HCT116 (cell line): Measurements from ENCODE around the gene KBTBD13. TPM values are rescaled to one million over a fixed set of nuclear protein-coding genes. Genes with fewer than 3 reads are reported as not detected.

ENCODE experiments used
- ATAC-seq: fragments of 200-7000 bp; cut with Tn5 transposase; 2 replicates; pipeline ENCODE4 v1.9.1; 2020; ENCODE audit warnings: mild to moderate bottlenecking, moderate library complexity
- BruUV-seq: library from RNA; stranded (reverse); fragments of 400-500 nt; replicated peaks from 2 replicates; lab custom pipeline; 2021; lab: Mats Ljungman, UMichigan
- CTCF ChIA-PET: fragments of 300-600 bp; sonication (Branson Sonifier 250); formaldehyde crosslinking; loops from one replicate; lab custom pipeline; 2021; ENCODE audit warnings: antibody characterized with exemption; lab: Charles Lee
- POLR2A ChIA-PET: fragments of 300-600, 350-600 bp; sonication (Branson Sonifier 250); formaldehyde crosslinking; loops from one replicate; lab custom pipeline; 2021; ENCODE audit warnings: antibody characterized with exemption; lab: Charles Lee
- RAD21 ChIA-PET, 2 experiments: fragments of 300-600 bp; sonication (Branson Sonifier 250); formaldehyde crosslinking; loops; one replicate each; lab custom pipeline; 2023; ENCODE audit warnings: low total read pairs in 2 of 2; ENCODE audit not compliant: uncharacterized antibody in 2 of 2, unreplicated experiment in 2 of 2, low non-redundant PET in 1 of 2; lab: Charles Lee
- DNase-seq: peaks from one replicate; pipeline ENCODE4 v3.0.0-alpha.2; 2010; ENCODE audit warnings: low read depth, low spot score
- H2AFZ ChIP-seq: fragments of 200-600 bp; shearing (Covaris generic), sonication (generic); 2 replicates; pipeline ENCODE4 v1.6.1; 2017; ENCODE audit warnings: low read depth, mixed run types, mixed read lengths, antibody characterized with exemption, low read length; ENCODE audit not compliant: poor library complexity, severe bottlenecking
- H3K27ac ChIP-seq: 2 replicates; pipeline ENCODE4 v1.5.1; 2012; ENCODE audit warnings: low read depth, low read length
- H3K27me3 ChIP-seq: fragments of 200-600 bp; sonication (generic); 2 replicates; pipeline ENCODE4 v1.6.1; 2016; ENCODE audit warnings: mixed run types, low read length, mixed read lengths; ENCODE audit not compliant: insufficient read depth
- H3K36me3 ChIP-seq, 2 experiments: fragments of 200-500 bp in 1 of 2; fragments of 200-600 bp in 1 of 2; sonication (Bioruptor generic) in 1 of 2; sonication (generic) in 1 of 2; 2 replicates each; pipeline versions ENCODE4 v1.5.1 to v1.6.1; 2014 to 2016; ENCODE audit warnings: low read length in 2 of 2, inconsistent platforms in 1 of 2, mixed read lengths in 1 of 2, mixed run types in 1 of 2; ENCODE audit not compliant: insufficient read depth in 2 of 2, control insufficient read depth in 1 of 2
- H3K4me1 ChIP-seq, 2 experiments: fragments of 200-600 bp in 1 of 2; sonication (generic) in 1 of 2; 2 replicates each; pipeline versions ENCODE4 v1.5.1 to v1.6.1; 2012 to 2017; ENCODE audit warnings: low read length in 2 of 2, inconsistent platforms in 1 of 2, mild to moderate bottlenecking in 1 of 2, mixed read lengths in 1 of 2, mixed run types in 1 of 2, moderate library complexity in 1 of 2; ENCODE audit not compliant: insufficient read depth in 2 of 2, control insufficient read depth in 1 of 2
- H3K4me2 ChIP-seq: fragments of 200-600 bp; sonication (generic); 2 replicates; pipeline ENCODE4 v1.6.1; 2017; ENCODE audit warnings: mixed run types, low read length, mixed read lengths
- H3K4me3 ChIP-seq, 2 experiments: fragments of 200-600 bp in 1 of 2; sonication (generic) in 1 of 2; replicated peaks in 1 of 2; 2 replicates each; pipeline ENCODE4 v1.5.1; 2011 to 2016; ENCODE audit warnings: low read length in 2 of 2, control low read depth in 1 of 2, low read depth in 1 of 2, mild to moderate bottlenecking in 1 of 2, mixed read lengths in 1 of 2, mixed run types in 1 of 2
- H3K79me2 ChIP-seq: fragments of 200-600 bp; sonication (generic); 2 replicates; pipeline ENCODE4 v1.6.1; 2017; ENCODE audit warnings: mild to moderate bottlenecking, mixed run types, low read length, moderate library complexity, mixed read lengths; ENCODE audit not compliant: insufficient read depth
- H3K9ac ChIP-seq: fragments of 200-600 bp; sonication (generic); 2 replicates; pipeline ENCODE4 v1.6.1; 2016; ENCODE audit warnings: low read length, mixed read lengths
- H3K9me2 ChIP-seq: fragments of 200-600 bp; sonication (generic), shearing (Covaris generic); 2 replicates; pipeline ENCODE4 v1.6.1; 2017; ENCODE audit warnings: mixed run types, mild to moderate bottlenecking, moderate library complexity; ENCODE audit not compliant: insufficient read depth
- H3K9me3 ChIP-seq, 2 experiments: fragments of 200-500 bp in 1 of 2; fragments of 200-600 bp in 1 of 2; sonication (Bioruptor generic) in 1 of 2; sonication (generic) in 1 of 2; 2 replicates each; pipeline ENCODE4 v1.6.1; 2014 to 2017; ENCODE audit warnings: low read length in 2 of 2, mixed read lengths in 2 of 2, inconsistent platforms in 1 of 2, low read depth in 1 of 2, mild to moderate bottlenecking in 1 of 2, mixed run types in 1 of 2, moderate library complexity in 1 of 2; ENCODE audit not compliant: control insufficient read depth in 1 of 2, insufficient read depth in 1 of 2
- H4K20me1 ChIP-seq: fragments of 200-600 bp; sonication (generic), shearing (Covaris generic); 2 replicates; pipeline ENCODE4 v1.6.1; 2017; ENCODE audit warnings: mixed run types, mild to moderate bottlenecking, moderate library complexity; ENCODE audit not compliant: insufficient read depth
- ATF3 ChIP-seq: IDR thresholded peaks from 2 replicates; pipeline ENCODE4 v1.6.1; 2012
- CEBPB ChIP-seq: IDR thresholded peaks from 2 replicates; pipeline ENCODE4 v1.6.1; 2012; ENCODE audit warnings: low read depth
- CTCF ChIP-seq, 3 experiments: fragments of 200-600 bp in 1 of 3; sonication (generic) in 1 of 3; IDR thresholded peaks in 2 of 3; conservative IDR thresholded peaks in 1 of 3; 2 replicates each; pipeline ENCODE4 v1.5.1; 2012 to 2017; ENCODE audit warnings: low read depth in 2 of 3, low read length in 2 of 3, antibody characterized with exemption in 1 of 3, borderline replicate concordance in 1 of 3, control low read depth in 1 of 3, mild to moderate bottlenecking in 1 of 3, mixed read lengths in 1 of 3, mixed run types in 1 of 3, moderate library complexity in 1 of 3; ENCODE audit not compliant: insufficient read depth in 1 of 3
- ELF1 ChIP-seq: IDR thresholded peaks from 2 replicates; pipeline ENCODE4 v1.6.1; 2012; ENCODE audit warnings: low read depth, borderline replicate concordance
- EZH2phosphoT487 ChIP-seq: fragments of 200-600 bp; IDR thresholded peaks from 2 replicates; pipeline ENCODE4 v1.6.1; 2018; ENCODE audit warnings: antibody characterized with exemption, borderline replicate concordance
- POLR2A ChIP-seq: IDR thresholded peaks from 2 replicates; pipeline ENCODE4 v1.7.0; 2011; ENCODE audit warnings: borderline replicate concordance; ENCODE audit not compliant: insufficient read depth, insufficient read length; ENCODE audit errors: extremely low read depth
- SIN3A ChIP-seq: IDR thresholded peaks from 2 replicates; pipeline ENCODE4 v1.6.1; 2012; ENCODE audit warnings: low read depth
- SP1 ChIP-seq: IDR thresholded peaks from 2 replicates; pipeline ENCODE4 v1.6.1; 2012; ENCODE audit warnings: low read depth
- TCF7L2 ChIP-seq: IDR thresholded peaks from 2 replicates; pipeline ENCODE4 v1.7.0; 2011; ENCODE audit warnings: borderline replicate concordance, inconsistent platforms; ENCODE audit not compliant: insufficient read depth, insufficient read length; ENCODE audit errors: extremely low read depth
- YY1 ChIP-seq: IDR thresholded peaks from 2 replicates; pipeline ENCODE4 v1.6.1; 2011; ENCODE audit warnings: low read length, low read depth, moderate library complexity, mild to moderate bottlenecking; ENCODE audit not compliant: insufficient replicate concordance; ENCODE audit errors: extremely low read depth
- ZBTB33 ChIP-seq: IDR thresholded peaks from 2 replicates; pipeline ENCODE4 v1.6.1; 2011; ENCODE audit warnings: mild to moderate bottlenecking, low read length, moderate library complexity; ENCODE audit not compliant: insufficient replicate concordance; ENCODE audit errors: extremely low read depth
- ZNF274 ChIP-seq: fragments of 200-500 bp; sonication (Bioruptor generic); IDR thresholded peaks from 2 replicates; pipeline ENCODE4 v1.6.1; 2014; ENCODE audit warnings: mild to moderate bottlenecking, low read depth, low read length, inconsistent platforms
- intact Hi-C: fragments of 100-400 bp; cut with micrococcal nuclease; formaldehyde crosslinking; loops from 2 replicates; pipeline ENCODE4 v1.10.0; 2022
- total RNA-seq: library from RNA; stranded (reverse); gene quantifications from one replicate; pipeline ENCODE4 v1.2.1, GENCODE V29; 2021; ENCODE audit not compliant: unreplicated experiment
- TF ChIP-seq, protein P1 (sequence below): IDR thresholded peaks from 2 replicates; pipeline ENCODE4 v1.6.1; 2012

The KBTBD13 gene
- total RNA-seq, 1 experiment from 2014 or later, result not detected

- no peaks in the 10 kb centered on the region for H3K27me3 ChIP-seq
- CTCF ChIA-PET, result no interaction called here
- no peak for DNase-seq
These were observed 36.1 kb upstream of the KBTBD13 start for GRCh38 chr15:65040461-65040860.

More at GRCh38 chr15:65040461-65040860, 36.1 kb upstream of the KBTBD13 start:
- Histone ChIP-seq H3K4me1 (peaks cover 13 to 29% of the 10 kb centered on the region in 2 experiments), H3K79me2 (no peaks in the 10 kb centered on the region), H3K9ac (no peak overlapping the region), H2AFZ (no peak overlapping the region), H3K9me3 (no peaks in the 10 kb centered on the region), H3K36me3 (no peaks in the 10 kb centered on the region), H3K9me2 (no peaks in the 10 kb centered on the region), H3K27ac (no peak overlapping the region), H4K20me1 (no peaks in the 10 kb centered on the region), H3K4me2 (no peak overlapping the region), H3K4me3 (no peak overlapping the region)
- ChIA-PET RAD21 (no interaction called here), POLR2A (no interaction called here)
- intact Hi-C loops, result no loop called here
- no peak for ATAC-seq
- TF ChIP-seq YY1 (no peak), CTCF (IDR thresholded peaks at IDR 0.05 in 2 of 3, conservative IDR thresholded peaks at IDR 0.05 in 1 of 3; ENCODE audit: borderline replicate concordance in 1 of 3, insufficient read depth in 1 of 3, low read depth in 2 of 3, low read length in 2 of 3) (no peak), SIN3A (no peak), EZH2phosphoT487 (no peak), ATF3 (no peak), ZNF274 (no peak), ELF1 (no peak), TCF7L2 (no peak), CEBPB (no peak), ZBTB33 (no peak), POLR2A (no peak), SP1 (no peak)
- TF ChIP-seq, protein P1, sequence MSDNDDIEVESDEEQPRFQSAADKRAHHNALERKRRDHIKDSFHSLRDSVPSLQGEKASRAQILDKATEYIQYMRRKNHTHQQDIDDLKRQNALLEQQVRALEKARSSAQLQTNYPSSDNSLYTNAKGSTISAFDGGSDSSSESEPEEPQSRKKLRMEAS, result no peak
- no TSS peak for BruUV-seq
